Psoas muscle (tissue), 8 donors: ENCODE data around the gene BCL2L15. TPM values are rescaled to one million over a fixed set of nuclear protein-coding genes. Genes with fewer than 3 reads are reported as not detected.

Source experiments
- ATAC-seq, 4 donors: fragments of 200-7000 bp; cut with Tn5 transposase; one replicate each; pipeline ENCODE4 v1.9.1; 2020; ENCODE audit warnings: moderate library complexity in 3 of 4, mild to moderate bottlenecking in 2 of 4
- DNase-seq, 2 donors: peaks; one replicate each; pipeline ENCODE4 v3.0.0-alpha.2; 2020
- H3K27ac ChIP-seq: fragments of 200-600 bp; one replicate; pipeline ENCODE4 v1.8.0; 2022
- H3K27me3 ChIP-seq, 3 donors: fragments of 200-600 bp in 1 of 3; one replicate each; pipeline versions ENCODE4 v1.6.1 to v1.8.0; 2013 to 2022; ENCODE audit warnings: low read length in 2 of 3, mild to moderate bottlenecking in 2 of 3, moderate library complexity in 1 of 3; ENCODE audit not compliant: insufficient read depth in 3 of 3
- H3K36me3 ChIP-seq, 2 donors: fragments of 200-600 bp in 1 of 2; one replicate each; pipeline versions ENCODE4 v1.6.1 to v1.8.0; 2013 to 2022; ENCODE audit warnings: low read depth in 1 of 2, mild to moderate bottlenecking in 1 of 2, moderate library complexity in 1 of 2; ENCODE audit not compliant: insufficient read depth in 1 of 2
- H3K4me1 ChIP-seq: fragments of 200-600 bp; one replicate; pipeline ENCODE4 v1.8.0; 2022
- H3K4me3 ChIP-seq: fragments of 200-600 bp; one replicate; pipeline ENCODE4 v1.8.0; 2022; ENCODE audit warnings: mild to moderate bottlenecking
- H3K9me3 ChIP-seq: fragments of 200-600 bp; one replicate; pipeline ENCODE4 v1.8.0; 2022
- WGBS, 3 donors: extraction: QIAGEN DNeasy Blood & Tissue Kit; methylation state at CpG; one replicate each; pipeline versions ENCODE4 v1.1.6 to v1.1.7; 2013; 5-methylcytosine and 5-hydroxymethylcytosine counted together
- intact Hi-C, 2 donors: fragments of 100-400 bp; cut with DNase I; formaldehyde crosslinking; loops; one replicate each; pipeline versions ENCODE4 v1.11.0 to v1.14.2; 2022
- polyA plus RNA-seq, 3 donors: library from polyadenylated mRNA; stranded (reverse); fragments of 200-250 nt; gene quantifications; one replicate each; pipeline ENCODE4 v1.2.3, GENCODE V29; 2013
- total RNA-seq, 4 donors: library from RNA; stranded (reverse); fragmentation: NEBNext Ultra II Directional in 2 of 4; extraction: Animal tissue kit (Norgen Biotek cat#: 25700) in 2 of 4; gene quantifications; one replicate each; pipeline versions ENCODE4 v1.2.1 to v1.2.4, GENCODE V29; 2021 to 2023
- TF ChIP-seq, protein P1 (sequence below): fragments of 200-600 bp; IDR thresholded peaks from one replicate; pipeline ENCODE4 v1.8.0; 2022; ENCODE audit warnings: antibody characterized with exemption
- donor health status: healthy with polysubstance abuse.
- donor health status: DM: no; HTN: no; CAD: no; lungs with moderate emphysema.
- donor health status: Bipolar disorder and iron deficiency.
- donor health status: healthy.
- donor health status: DM: yes; HTN: yes; CAD: no.
- donor health status: DM: no; HTN: no; CAD: no.
- donor health status: DM: no; HTN: no; CAD: no.
- donor health status: DM: yes; HTN: yes; CAD: no.

The BCL2L15 gene
- total and polyA plus RNA-seq, 7 donors: 0.03 to 0.44 (median 0.26) TPM

DNA sequence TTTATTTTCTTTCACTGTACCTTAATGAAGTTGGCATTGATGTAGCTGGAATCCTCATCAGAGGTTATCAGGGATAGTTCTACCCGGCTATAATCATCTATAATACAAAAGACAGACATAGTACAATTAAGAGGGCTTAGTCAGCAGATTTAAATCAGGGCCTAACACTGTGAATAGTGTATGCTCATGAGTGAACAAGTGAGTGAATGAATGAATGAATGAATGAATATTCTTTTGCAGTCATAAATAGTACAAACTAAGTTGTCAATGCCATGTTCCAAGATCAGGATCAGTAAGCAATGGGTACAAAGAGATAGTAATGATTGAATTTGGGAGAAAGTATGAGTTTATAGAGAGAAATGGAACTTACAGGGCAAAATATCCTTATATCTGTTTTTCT, 28.4 kb downstream of the BCL2L15 start:
- Histone ChIP-seq H3K9me3 (no peaks in the 10 kb centered on the region), H3K4me1 (no peaks in the 10 kb centered on the region), H3K4me3 (no peak overlapping the region), H3K36me3 (no peaks in the 10 kb centered on the region), H3K27me3 (no peaks in the 10 kb centered on the region), H3K27ac (no peak overlapping the region)
- ATAC-seq (no peak), DNase-seq (no peak)
- 80 to 97% (median 86%) methylated on average over 1 of the region's 1 CpG for WGBS, 3 donors
- TF ChIP-seq, protein P1, sequence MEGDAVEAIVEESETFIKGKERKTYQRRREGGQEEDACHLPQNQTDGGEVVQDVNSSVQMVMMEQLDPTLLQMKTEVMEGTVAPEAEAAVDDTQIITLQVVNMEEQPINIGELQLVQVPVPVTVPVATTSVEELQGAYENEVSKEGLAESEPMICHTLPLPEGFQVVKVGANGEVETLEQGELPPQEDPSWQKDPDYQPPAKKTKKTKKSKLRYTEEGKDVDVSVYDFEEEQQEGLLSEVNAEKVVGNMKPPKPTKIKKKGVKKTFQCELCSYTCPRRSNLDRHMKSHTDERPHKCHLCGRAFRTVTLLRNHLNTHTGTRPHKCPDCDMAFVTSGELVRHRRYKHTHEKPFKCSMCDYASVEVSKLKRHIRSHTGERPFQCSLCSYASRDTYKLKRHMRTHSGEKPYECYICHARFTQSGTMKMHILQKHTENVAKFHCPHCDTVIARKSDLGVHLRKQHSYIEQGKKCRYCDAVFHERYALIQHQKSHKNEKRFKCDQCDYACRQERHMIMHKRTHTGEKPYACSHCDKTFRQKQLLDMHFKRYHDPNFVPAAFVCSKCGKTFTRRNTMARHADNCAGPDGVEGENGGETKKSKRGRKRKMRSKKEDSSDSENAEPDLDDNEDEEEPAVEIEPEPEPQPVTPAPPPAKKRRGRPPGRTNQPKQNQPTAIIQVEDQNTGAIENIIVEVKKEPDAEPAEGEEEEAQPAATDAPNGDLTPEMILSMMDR: no peak
- intact Hi-C loops: no loop called here

GRCh38 chr1:113858418-113858817, 29.0 kb downstream of the BCL2L15 start:
- TF ChIP-seq, protein P1: no peak
- Histone ChIP-seq H3K27ac (no peak overlapping the region), H3K36me3 (no peaks in the 10 kb centered on the region), H3K27me3 (no peaks in the 10 kb centered on the region), H3K9me3 (no peaks in the 10 kb centered on the region), H3K4me1 (no peaks in the 10 kb centered on the region), H3K4me3 (no peak overlapping the region)
- 74 to 87% (median 83%) methylated on average over 3 of the region's 3 CpGs for WGBS, 3 donors
- ATAC-seq (no peak), DNase-seq (no peak)
- intact Hi-C loops: no loop called here

- H3K9me3 ChIP-seq: no peaks in the 10 kb centered on the region
- H3K4me1 ChIP-seq: no peaks in the 10 kb centered on the region
- TF ChIP-seq, protein P1: no peak
- intact Hi-C loops: no loop called here
- WGBS, 3 donors: 76 to 85% (median 80%) methylated on average over 3 of the region's 3 CpGs
- H3K27ac ChIP-seq: no peak overlapping the region
- H3K4me3 ChIP-seq: no peak overlapping the region
- H3K27me3 ChIP-seq: no peaks in the 10 kb centered on the region
- no peak for DNase-seq
- no peak for ATAC-seq
- no peaks in the 10 kb centered on the region for H3K36me3 ChIP-seq
These were observed 29.6 kb downstream of the BCL2L15 start for GRCh38 chr1:113857776-113858175.

- 87 to 89% (median 88%) methylated on average over 2 of the region's 2 CpGs for WGBS, 3 donors
- no peaks in the 10 kb centered on the region for H3K36me3 ChIP-seq
- no peak overlapping the region for H3K4me3 ChIP-seq
- no peaks in the 10 kb centered on the region for H3K9me3 ChIP-seq
- DNase-seq: no peak
- no peak overlapping the region for H3K27ac ChIP-seq
- H3K27me3 ChIP-seq: no peaks in the 10 kb centered on the region
- intact Hi-C loops: no loop called here
- no peak for ATAC-seq
- H3K4me1 ChIP-seq: no peaks in the 10 kb centered on the region
- TF ChIP-seq, protein P1: no peak
These were observed 31.0 kb downstream of the BCL2L15 start for GRCh38 chr1:113856401-113856790.

DNA sequence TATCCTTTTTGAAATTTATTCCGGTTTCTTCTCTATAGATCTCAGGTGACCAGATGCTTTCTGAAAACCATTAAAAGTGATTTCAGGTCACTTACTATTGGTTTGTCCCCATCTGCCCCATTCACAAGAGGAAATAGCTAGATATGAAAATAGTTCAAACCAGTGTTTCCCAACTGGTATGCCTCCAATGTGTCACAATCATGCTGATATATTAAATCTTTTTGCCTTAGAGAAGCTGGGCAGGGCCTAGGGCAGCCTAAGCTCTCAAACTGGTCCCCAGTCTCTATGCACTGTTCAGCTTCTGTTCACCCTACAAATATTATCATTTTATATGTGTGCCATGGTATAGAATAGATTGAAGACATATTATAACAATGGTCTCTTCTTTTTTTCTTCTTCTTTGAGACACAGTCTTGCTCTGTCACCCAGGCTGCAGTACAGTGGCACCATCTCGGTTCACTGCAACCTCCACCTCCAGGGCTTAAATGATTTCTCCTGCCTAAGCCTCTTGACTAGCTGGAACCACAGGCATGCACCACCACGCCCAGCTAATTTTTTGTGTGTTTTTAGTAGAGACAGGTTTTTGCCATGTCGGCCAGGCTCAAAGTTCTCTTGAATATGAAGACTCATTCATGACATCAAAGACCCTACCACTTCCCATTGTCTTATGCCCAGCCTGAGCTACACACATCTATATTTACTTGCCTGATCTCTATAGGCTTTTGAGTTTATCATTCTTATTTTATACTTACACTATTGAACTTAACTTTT, 31.6 kb downstream of the BCL2L15 start:
- H3K36me3 ChIP-seq: no peaks in the 10 kb centered on the region
- 88 to 94% (median 94%) methylated on average over 4 of the region's 4 CpGs for WGBS, 3 donors
- no peaks in the 10 kb centered on the region for H3K9me3 ChIP-seq
- intact Hi-C loops: no loop called here
- no peak for ATAC-seq
- TF ChIP-seq, protein P1: no peak
- H3K4me1 ChIP-seq: no peaks in the 10 kb centered on the region
- no peak overlapping the region for H3K4me3 ChIP-seq
- no peak overlapping the region for H3K27ac ChIP-seq
- DNase-seq: no peak
- no peaks in the 10 kb centered on the region for H3K27me3 ChIP-seq
